ENCODE data around the gene TSC2.

- TF ChIP-seq POLR2A (IDR thresholded peaks at IDR 0.05) = peak in 1 of 2 donors; percentile 51
- TF ChIP-seq CTCF (IDR thresholded peaks at IDR 0.05) = peak; percentile 89 to 99 (median 98)
These were observed 24.4 kb upstream of the TSC2 start for GRCh38 chr16:2023092-2024031.
